T-cell (primary cell): ENCODE data around the gene BZW2. TPM values are rescaled to one million over a fixed set of nuclear protein-coding genes. Genes with fewer than 3 reads are reported as not detected.
A peak's percentile ranks its signal among the peaks of the same experiment; 100 is the strongest.

ENCODE experiments used
- ATAC-seq, 4 experiments: fragments of 200-7000 bp in 3 of 4; fragments of 150-1000 bp in 1 of 4; cut with Tn5 transposase; replicated peaks in 1 of 4; 1 replicate in 3 of 4; 2 replicates in 1 of 4; pipeline ENCODE4 v1.10.0; 2021; ENCODE audit warnings: moderate library complexity in 3 of 4, mild to moderate bottlenecking in 2 of 4, moderate number of reproducible peaks in 1 of 4
- CTCF ChIA-PET, 2 donors: fragments of 300-600 bp; sonication (Branson Sonifier 250); formaldehyde crosslinking; loops; one replicate each; lab custom pipeline; 2022; ENCODE audit warnings: antibody characterized with exemption in 2 of 2; lab: Charles Lee
- POLR2A ChIA-PET, 2 donors: fragments of 300-600 bp; sonication (Branson Sonifier 250); formaldehyde crosslinking; loops; one replicate each; lab custom pipeline; 2022; ENCODE audit warnings: antibody characterized with exemption in 2 of 2; lab: Charles Lee
- DNase-seq, 35 experiments: peaks; one replicate each; pipeline versions ENCODE4 v3.0.0 to v3.0.0-alpha.2; 2013 to 2023
- H3K27ac ChIP-seq: one replicate; pipeline ENCODE4 v1.5.1; 2013; ENCODE audit warnings: low read length
- H3K27me3 ChIP-seq, 2 experiments: replicated peaks in 1 of 2; 1 replicate in 1 of 2; 2 replicates in 1 of 2; pipeline versions ENCODE4 v1.6.1 to v1.7.0; 2013; ENCODE audit warnings: low read length in 1 of 2, mixed read lengths in 1 of 2; ENCODE audit not compliant: control insufficient read depth in 2 of 2, insufficient read depth in 2 of 2; ENCODE audit errors: extremely low read depth in 1 of 2
- H3K36me3 ChIP-seq, 2 donors: 1 replicate in 1 of 2; 2 replicates in 1 of 2; pipeline versions ENCODE4 v1.6.1 to v1.7.0; 2013; ENCODE audit warnings: low read length in 1 of 2; ENCODE audit not compliant: control insufficient read depth in 2 of 2, insufficient read depth in 1 of 2; ENCODE audit errors: extremely low read depth in 1 of 2
- H3K4me1 ChIP-seq, 2 experiments: 1 replicate in 1 of 2; 2 replicates in 1 of 2; pipeline versions ENCODE4 v1.6.1 to v1.7.0; 2013; ENCODE audit warnings: low read length in 2 of 2, mixed read lengths in 1 of 2; ENCODE audit not compliant: insufficient read depth in 2 of 2, control insufficient read depth in 1 of 2; ENCODE audit errors: extremely low read depth in 1 of 2
- H3K4me3 ChIP-seq, 2 donors: 1 replicate in 1 of 2; 2 replicates in 1 of 2; pipeline versions ENCODE4 v1.5.1 to v1.7.0; 2013; ENCODE audit warnings: mild to moderate bottlenecking in 2 of 2, low read length in 1 of 2, moderate library complexity in 1 of 2; ENCODE audit not compliant: control insufficient read depth in 1 of 2; ENCODE audit errors: extremely low read depth in 1 of 2
- H3K9me3 ChIP-seq: 2 replicates; pipeline ENCODE4 v1.7.0; 2013
- H3K27ac Mint-ChIP-seq, 2 donors: one replicate each; pipeline ENCODE4 v1.8.0; 2020 to 2021; ENCODE audit warnings: mild to moderate bottlenecking in 2 of 2, mixed read lengths in 2 of 2
- H3K27me3 Mint-ChIP-seq, 2 donors: one replicate each; pipeline ENCODE4 v1.8.0; 2021 to 2022; ENCODE audit warnings: mixed read lengths in 2 of 2
- H3K36me3 Mint-ChIP-seq: one replicate; pipeline ENCODE4 v1.8.0; 2021; ENCODE audit warnings: mixed read lengths
- H3K4me1 Mint-ChIP-seq, 3 donors: one replicate each; pipeline ENCODE4 v1.8.0; 2020 to 2022; ENCODE audit warnings: mixed read lengths in 3 of 3, mild to moderate bottlenecking in 1 of 3
- H3K4me3 Mint-ChIP-seq, 3 donors: one replicate each; pipeline ENCODE4 v1.8.0; 2020 to 2022; ENCODE audit warnings: mild to moderate bottlenecking in 3 of 3, mixed read lengths in 3 of 3, moderate library complexity in 3 of 3
- H3K9me3 Mint-ChIP-seq, 3 donors: one replicate each; pipeline ENCODE4 v1.8.0; 2020 to 2022; ENCODE audit warnings: mixed read lengths in 3 of 3
- WGBS: methylation state at CpG from one replicate; pipeline ENCODE4 v1.1.5; 2013; ENCODE audit warnings: missing lambda C conversion rate; ENCODE audit not compliant: insufficient coverage; 5-methylcytosine and 5-hydroxymethylcytosine counted together
- total RNA-seq, 35 experiments: library from RNA in 6 of 35; stranded (reverse) in 6 of 35; fragments of 120-200 nt in 1 of 35; gene quantifications; one replicate each; pipeline versions ENCODE4 v1.2.1 to v1.2.4 and lab custom pipeline; 2013 to 2026

The BZW2 gene
- total RNA-seq: 10 to 100 TPM; 22.1 to 35.1 (median 30.2) TPM
- total RNA-seq (2013): 34.9 TPM
- total RNA-seq (lab: John Stamatoyannopoulos, UW): 24.6 to 241 (median 39.4) reads per million in 29 experiments

DNA sequence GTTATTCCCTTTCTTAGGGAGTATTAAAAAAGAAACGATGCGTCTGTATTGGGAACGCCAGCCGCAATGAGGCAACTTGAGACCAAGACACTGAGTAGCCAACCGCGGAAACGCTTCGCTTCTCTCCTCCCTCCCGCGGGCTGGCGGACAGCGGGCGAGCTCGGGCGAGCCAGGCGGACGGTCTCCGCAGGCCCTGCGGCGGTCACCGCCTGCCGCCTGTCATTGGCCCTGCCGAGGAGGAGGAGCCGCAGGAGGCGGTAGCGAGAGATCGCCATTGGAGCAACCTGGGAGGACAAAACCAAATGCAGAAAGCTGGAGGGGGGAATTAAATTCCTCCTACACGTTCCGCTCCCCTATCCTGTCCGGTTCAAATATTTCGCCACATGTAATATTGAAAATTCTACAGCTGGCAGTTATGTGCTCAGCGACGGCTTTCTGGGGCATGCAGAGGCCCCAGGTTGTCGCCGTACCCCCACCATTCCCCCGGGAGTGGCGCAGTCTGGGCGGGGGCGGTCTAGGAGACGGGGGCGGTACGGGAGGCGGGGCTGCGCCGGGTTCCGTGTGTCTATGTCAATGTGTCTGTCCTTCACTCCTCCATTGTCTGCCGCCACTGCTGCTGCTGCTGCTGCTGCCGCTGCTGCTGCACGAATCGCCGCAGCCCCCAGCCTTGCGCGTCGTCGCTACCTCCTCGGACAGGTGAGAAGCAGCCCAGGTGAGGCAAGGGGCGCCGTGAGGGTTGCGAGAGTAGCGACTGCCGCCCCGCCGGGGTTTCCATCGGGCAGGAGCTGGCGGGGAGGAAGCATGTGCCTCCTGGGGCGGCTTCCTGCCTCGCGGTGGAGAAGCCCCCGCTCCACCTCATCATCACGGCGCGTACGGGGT is at the start of gene BZW2, which contains the start of gene ANKMY2:
TSS of gene BZW2 (plus strand) at position 589 of the 879 bp plus-strand sequence. CDS start 19,263 bp downstream, outside the sequence.
TSS of gene ANKMY2 (minus strand) at position 162 of the 879 bp plus-strand sequence. CDS start 181 bp downstream, outside the sequence.
- peaks cover 67 to 78% (median 70%) of the 10 kb centered on the region in 3 donors for H3K4me1 Mint-ChIP-seq
- POLR2A ChIA-PET: interaction anchor here in 1 of 2 donors (0.7 to 1.6 kb wide), 4 partner anchors 13 to 225 kb away, joined by 3 to 5 read pairs (median 3); no protein-coding TSS in a partner anchor
- peak within 1 kb of the TSS; percentile 87 for H3K27ac ChIP-seq

DNA sequence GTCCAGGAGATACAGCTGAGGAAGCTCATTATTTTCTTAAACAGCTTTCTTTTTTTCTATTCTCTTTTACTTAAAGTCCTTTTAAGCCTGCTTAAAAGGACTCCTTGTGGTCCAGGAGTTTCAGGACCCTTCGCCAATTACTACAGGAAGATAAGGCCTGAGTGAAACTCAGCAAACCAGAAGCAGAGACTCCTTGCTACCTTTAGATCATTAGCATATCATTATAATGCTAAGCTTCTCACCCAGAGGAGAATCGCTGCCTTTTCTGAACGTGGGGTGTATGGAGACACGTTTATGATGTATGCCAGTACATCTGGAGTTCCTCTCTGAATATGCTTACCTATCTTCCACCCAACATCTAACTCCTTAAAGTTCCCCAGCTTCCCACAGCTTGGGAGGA is 48.0 kb upstream of the BZW2 start:
- Mint-ChIP-seq H3K27ac (no peak overlapping the region), H3K4me1 (no peaks in the 10 kb centered on the region)
- CTCF ChIA-PET: interaction anchor here in 1 of 2 donors (1.0 kb wide), 1 partner anchor 33 kb away, joined by 3 read pairs; no protein-coding TSS in a partner anchor

More for the DNA sequence above, at the start of gene BZW2, which contains the start of gene ANKMY2:
- CTCF ChIA-PET: no interaction called here
- H3K4me3 ChIP-seq: peak within 1 kb of the TSS; percentile 96 to 97
- ATAC-seq (peak; percentile 87 to 90 (median 88)), DNase-seq (peak; percentile 87 to 96 (median 92))
- H3K9me3 ChIP-seq: no peaks in the 10 kb centered on the region
- H3K36me3 ChIP-seq: no peaks in the 10 kb centered on the region
- Mint-ChIP-seq H3K9me3 (no peaks in the 10 kb centered on the region), H3K27ac (peak within 1 kb of the TSS; percentile 93 to 99), H3K27me3 (no peaks in the 10 kb centered on the region), H3K4me3 (peak within 1 kb of the TSS; percentile 89 to 98 (median 97)), H3K36me3 (no peaks in the 10 kb centered on the region)
- under 1% methylated on average over 56 of the region's 73 CpGs for WGBS
- H3K4me1 ChIP-seq: peaks cover 17 to 22% of the 10 kb centered on the region in 2 experiments
- H3K27me3 ChIP-seq: no peaks in the 10 kb centered on the region

DNA sequence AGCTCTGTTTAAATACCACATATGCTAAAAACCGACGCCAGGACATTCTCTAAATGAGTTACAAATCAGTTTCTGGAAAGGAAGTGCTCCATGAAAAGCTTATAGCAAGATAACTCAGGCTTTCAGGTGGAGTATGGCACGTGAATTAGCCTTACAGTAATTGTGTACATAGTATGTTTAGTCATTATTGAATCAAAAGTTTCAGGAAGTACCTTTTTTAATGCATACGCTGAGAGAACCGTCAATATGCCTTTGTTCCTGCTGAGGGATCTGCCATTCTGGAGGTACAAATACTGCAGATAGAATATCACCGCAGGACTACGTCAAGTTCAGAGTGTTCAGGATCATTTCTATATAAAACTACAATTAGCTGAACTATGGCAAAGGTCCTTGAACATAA is 46.1 kb upstream of the BZW2 start:
- H3K36me3 ChIP-seq: peaks cover 4 to 33% of the 10 kb centered on the region in 2 donors
- WGBS: no CpG with 5 or more reads among the region's 7 CpGs
- ChIA-PET POLR2A (no interaction called here), CTCF (no interaction called here)
- no peaks in the 10 kb centered on the region for H3K4me1 ChIP-seq
- no peaks in the 10 kb centered on the region for H3K4me1 Mint-ChIP-seq
- peaks cover 59% of the 10 kb centered on the region for H3K36me3 Mint-ChIP-seq
- H3K27me3 ChIP-seq: no peaks in the 10 kb centered on the region
- H3K4me3 Mint-ChIP-seq: no peak overlapping the region
- no peaks in the 10 kb centered on the region for H3K27me3 Mint-ChIP-seq
- H3K4me3 ChIP-seq: no peak overlapping the region
- no peak for ATAC-seq
- no peak for DNase-seq
- no peak overlapping the region for H3K27ac ChIP-seq
- H3K9me3 Mint-ChIP-seq: no peaks in the 10 kb centered on the region
- no peaks in the 10 kb centered on the region for H3K9me3 ChIP-seq
- no peak overlapping the region for H3K27ac Mint-ChIP-seq

More for the DNA sequence above, 48.0 kb upstream of the BZW2 start:
- Histone ChIP-seq H3K36me3 (peaks cover 0 to 21% of the 10 kb centered on the region in 2 donors), H3K4me3 (no peak overlapping the region), H3K27me3 (no peaks in the 10 kb centered on the region), H3K9me3 (no peaks in the 10 kb centered on the region), H3K27ac (no peak overlapping the region), H3K4me1 (no peaks in the 10 kb centered on the region)
- ATAC-seq (no peak), DNase-seq (no peak)
- no peaks in the 10 kb centered on the region for H3K9me3 Mint-ChIP-seq
- POLR2A ChIA-PET: no interaction called here
- H3K27me3 Mint-ChIP-seq: no peaks in the 10 kb centered on the region
- H3K4me3 Mint-ChIP-seq: no peak overlapping the region
- peaks cover 41% of the 10 kb centered on the region for H3K36me3 Mint-ChIP-seq
- no CpG with 5 or more reads among the region's 4 CpGs for WGBS

DNA sequence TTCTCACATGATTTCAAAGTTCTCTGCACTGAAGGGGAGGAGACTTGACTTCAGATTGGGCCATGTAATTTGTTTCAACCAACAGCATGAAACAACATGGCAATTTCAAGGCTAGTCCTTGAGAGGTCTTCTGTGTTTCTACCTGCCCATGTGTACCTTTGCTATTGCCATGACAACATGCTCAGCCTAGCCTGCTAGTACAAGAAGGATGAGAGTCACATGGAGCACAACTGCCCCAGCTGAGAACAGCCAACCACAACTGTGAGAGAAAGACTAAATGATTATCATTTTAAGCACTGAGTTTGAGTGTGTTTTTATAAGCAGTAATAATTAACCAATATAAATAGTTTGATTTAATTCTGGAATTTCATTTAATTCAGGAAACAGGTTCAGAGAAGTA is 42.3 kb upstream of the BZW2 start:
- H3K27me3 ChIP-seq: no peaks in the 10 kb centered on the region
- ATAC-seq (no peak), DNase-seq (no peak)
- Mint-ChIP-seq H3K27ac (no peak overlapping the region), H3K4me3 (no peak overlapping the region), H3K4me1 (no peaks in the 10 kb centered on the region), H3K27me3 (no peaks in the 10 kb centered on the region), H3K9me3 (no peaks in the 10 kb centered on the region), H3K36me3 (peaks cover 65% of the 10 kb centered on the region)
- H3K4me3 ChIP-seq: no peak overlapping the region
- ChIA-PET POLR2A (no interaction called here), CTCF (no interaction called here)
- no peaks in the 10 kb centered on the region for H3K4me1 ChIP-seq
- no peaks in the 10 kb centered on the region for H3K9me3 ChIP-seq
- peaks cover 4 to 38% of the 10 kb centered on the region in 2 donors for H3K36me3 ChIP-seq
- H3K27ac ChIP-seq: no peak overlapping the region

DNA sequence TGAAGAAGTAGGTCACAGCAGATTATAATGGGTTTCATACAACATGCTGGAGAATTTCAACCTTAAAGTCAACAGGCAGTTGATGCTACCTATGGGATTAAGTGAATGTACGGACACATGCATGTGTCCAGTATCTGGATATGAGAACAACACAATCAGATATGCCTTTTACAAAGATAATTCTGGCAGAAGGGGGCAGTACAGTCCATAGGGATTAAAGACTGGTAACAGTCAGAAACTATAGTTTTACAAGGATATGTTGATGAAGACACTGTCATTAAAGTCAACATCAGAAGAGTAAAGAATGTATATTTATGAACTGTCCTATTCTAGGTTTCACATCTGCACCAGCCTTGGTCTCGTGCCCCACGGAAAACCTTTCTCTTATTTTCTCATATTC is 41.9 kb upstream of the BZW2 start:
- CTCF ChIA-PET: no interaction called here
- peaks cover 4 to 39% of the 10 kb centered on the region in 2 donors for H3K36me3 ChIP-seq
- no peak overlapping the region for H3K4me3 ChIP-seq
- POLR2A ChIA-PET: no interaction called here
- DNase-seq: peak in 1 of 35 experiments; percentile 15
- no peak overlapping the region for H3K27ac ChIP-seq
- Mint-ChIP-seq H3K27me3 (no peaks in the 10 kb centered on the region), H3K4me1 (no peaks in the 10 kb centered on the region), H3K4me3 (no peak overlapping the region), H3K36me3 (peaks cover 65% of the 10 kb centered on the region), H3K9me3 (no peaks in the 10 kb centered on the region), H3K27ac (no peak overlapping the region)
- no peaks in the 10 kb centered on the region for H3K27me3 ChIP-seq
- H3K4me1 ChIP-seq: no peaks in the 10 kb centered on the region
- ATAC-seq: no peak
- 100% methylated on average over 1 of the region's 3 CpGs for WGBS
- no peaks in the 10 kb centered on the region for H3K9me3 ChIP-seq

DNA sequence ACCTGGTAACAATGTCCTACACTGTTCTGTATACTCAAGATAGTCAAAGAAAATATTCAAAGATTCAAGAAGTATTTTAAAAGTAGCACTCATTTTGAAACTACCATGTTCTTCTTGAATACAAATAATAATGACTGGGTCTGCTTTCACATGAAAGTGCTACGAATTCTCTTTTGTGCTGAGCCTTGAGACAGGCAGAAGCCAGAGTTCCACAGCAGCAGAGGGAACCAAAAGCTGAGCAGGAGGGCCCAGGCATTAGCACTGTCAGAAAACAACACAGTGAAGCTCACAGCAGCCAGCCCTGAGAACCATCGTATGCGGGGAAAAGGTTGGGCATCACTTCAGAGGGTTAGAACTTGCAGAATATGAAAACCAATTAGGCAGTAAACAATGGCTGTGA is 39.3 kb upstream of the BZW2 start:
- H3K36me3 Mint-ChIP-seq: peaks cover 68% of the 10 kb centered on the region
- H3K36me3 ChIP-seq: peaks cover 4 to 30% of the 10 kb centered on the region in 2 donors
- no peaks in the 10 kb centered on the region for H3K9me3 Mint-ChIP-seq
- H3K4me1 ChIP-seq: no peaks in the 10 kb centered on the region
- ChIA-PET POLR2A (no interaction called here), CTCF (no interaction called here)
- H3K27me3 ChIP-seq: no peaks in the 10 kb centered on the region
- H3K4me1 Mint-ChIP-seq: no peaks in the 10 kb centered on the region
- H3K4me3 ChIP-seq: no peak overlapping the region
- WGBS: 73% methylated on average over 3 of the region's 3 CpGs
- no peaks in the 10 kb centered on the region for H3K27me3 Mint-ChIP-seq
- no peak overlapping the region for H3K4me3 Mint-ChIP-seq
- H3K27ac Mint-ChIP-seq: no peak overlapping the region
- ATAC-seq (no peak), DNase-seq (no peak)
- H3K9me3 ChIP-seq: no peaks in the 10 kb centered on the region
- no peak overlapping the region for H3K27ac ChIP-seq
